G401 (cell line): ENCODE data around the gene TRPC4. TPM values are rescaled to one million over a fixed set of nuclear protein-coding genes. Genes with fewer than 3 reads are reported as not detected.
A peak's percentile ranks its signal among the peaks of the same experiment; 100 is the strongest.
"Not testable (repeated sequence)": the region's sequence is repeated elsewhere in the genome, so short reads cannot be mapped to it uniquely, and the experiment has no call there.

Experiments used
- DNase-seq: peaks from one replicate; pipeline ENCODE4 v3.0.0-alpha.2; 2015; ENCODE audit warnings: low spot score
- in situ Hi-C: cut with HindIII; loops from 2 replicates; pipeline ENCODE4 v1.10.0; 2016; ENCODE audit warnings: low sequenced_read_pairs, mixed read lengths
- total RNA-seq: library from RNA; depleted of rRNA; stranded (reverse); fragments of >200 nt; shearing (Covaris generic); gene quantifications from 2 replicates; pipeline ENCODE4 v1.2.3, GENCODE V29; 2014

TRPC4 gene
- total RNA-seq, 1 experiment from 2014 or later, result not detected

DNA sequence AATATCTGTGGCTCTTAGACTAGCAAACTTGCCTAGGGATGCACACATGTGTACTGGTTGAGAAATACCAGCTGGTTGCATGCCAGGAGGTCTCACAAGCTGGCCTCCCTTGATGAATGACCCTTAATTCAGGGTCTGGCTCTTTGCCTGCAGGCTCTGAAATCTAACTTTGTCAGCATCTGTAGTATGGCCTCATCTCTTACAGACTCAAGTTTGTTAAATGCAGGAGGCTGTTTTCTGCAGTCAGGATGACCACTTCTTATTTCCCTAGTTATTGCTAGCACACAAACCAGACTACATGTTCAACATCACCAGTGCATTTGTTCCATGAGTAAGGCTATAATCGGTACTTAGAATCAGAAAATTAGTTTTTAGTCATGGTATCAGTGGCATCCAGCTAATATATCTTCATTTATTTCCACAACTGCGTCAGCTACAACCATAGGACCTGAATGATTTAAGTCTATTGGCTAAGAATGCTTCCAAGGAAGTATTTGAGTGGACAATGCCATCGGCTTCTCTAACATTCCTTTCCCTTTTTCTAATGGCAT lies 247.7 kb downstream of the TRPC4 start:
- DNase-seq, result no peak
- in situ Hi-C loops, result no loop called here

DNA sequence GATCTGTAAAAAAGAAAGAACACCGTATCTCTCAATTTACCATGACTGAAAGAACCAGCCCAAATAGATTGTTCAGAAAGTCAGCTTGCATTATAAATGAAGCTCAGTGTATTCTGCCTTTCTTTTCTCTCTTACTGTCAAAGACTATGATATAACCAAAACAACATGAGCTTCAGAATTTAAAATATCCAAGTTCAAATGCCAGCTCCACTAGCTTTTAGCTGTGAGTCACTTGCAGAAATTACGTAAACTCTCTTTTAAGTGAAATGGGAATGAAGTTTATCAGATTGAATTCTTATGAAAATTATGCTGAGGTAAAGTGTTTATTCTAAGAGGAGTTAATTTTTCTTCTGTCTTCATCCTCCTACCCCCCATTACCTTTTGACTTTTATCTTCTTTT lies 251.0 kb downstream of the TRPC4 start:
- DNase-seq, result no peak
- in situ Hi-C loops, result no loop called here

- no peak for DNase-seq
- in situ Hi-C loops, result no loop called here
Measured at GRCh38 chr13:37617173-37617572, 252.4 kb downstream of the TRPC4 start.

DNA sequence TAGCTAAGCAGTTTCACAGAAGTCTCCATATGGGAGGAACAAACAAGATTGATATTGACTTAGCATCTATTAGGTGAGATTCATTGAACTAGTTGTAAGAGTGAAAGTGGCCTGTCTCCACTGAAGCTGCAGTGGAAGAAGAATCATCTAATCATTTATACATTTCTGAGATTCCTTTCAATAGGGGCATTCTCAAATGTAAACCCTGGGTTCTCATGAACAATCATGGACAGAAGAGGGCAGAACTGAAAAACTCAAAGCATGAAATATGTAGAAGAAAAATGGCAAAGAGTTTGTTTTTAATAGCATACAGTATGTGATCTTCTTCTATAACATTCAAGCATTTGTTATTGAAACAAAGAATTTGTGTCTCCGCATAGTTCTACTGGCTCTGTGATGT lies 253.4 kb downstream of the TRPC4 start:
- no peak for DNase-seq
- in situ Hi-C loops, result no loop called here

GRCh38 chr13:37615276-37615675 lies 254.3 kb downstream of the TRPC4 start:
- in situ Hi-C loops, result no loop called here
- DNase-seq, result no peak

GRCh38 chr13:37613638-37614037 lies 255.9 kb downstream of the TRPC4 start:
- no peak for DNase-seq
- in situ Hi-C loops, result no loop called here

DNA sequence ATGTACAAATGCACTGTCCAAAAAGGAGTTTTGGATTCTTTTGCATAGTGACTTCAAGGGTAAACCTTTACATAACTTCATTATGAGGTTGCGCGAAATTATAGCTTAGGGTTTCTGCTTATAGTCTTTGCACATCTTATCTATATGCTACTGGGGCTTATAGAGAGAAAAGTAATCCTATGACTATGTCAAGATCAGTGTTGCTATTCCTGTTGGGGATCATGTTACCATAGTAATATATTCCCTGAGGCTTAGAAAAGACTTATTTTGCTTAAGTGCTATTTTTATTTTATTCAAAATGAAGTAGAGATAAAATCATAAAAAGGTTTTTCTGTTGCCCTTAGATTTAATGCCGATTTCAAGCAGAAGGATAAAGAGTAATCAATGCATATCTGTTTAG lies 256.3 kb downstream of the TRPC4 start:
- in situ Hi-C loops, result no loop called here
- no peak for DNase-seq

DNA sequence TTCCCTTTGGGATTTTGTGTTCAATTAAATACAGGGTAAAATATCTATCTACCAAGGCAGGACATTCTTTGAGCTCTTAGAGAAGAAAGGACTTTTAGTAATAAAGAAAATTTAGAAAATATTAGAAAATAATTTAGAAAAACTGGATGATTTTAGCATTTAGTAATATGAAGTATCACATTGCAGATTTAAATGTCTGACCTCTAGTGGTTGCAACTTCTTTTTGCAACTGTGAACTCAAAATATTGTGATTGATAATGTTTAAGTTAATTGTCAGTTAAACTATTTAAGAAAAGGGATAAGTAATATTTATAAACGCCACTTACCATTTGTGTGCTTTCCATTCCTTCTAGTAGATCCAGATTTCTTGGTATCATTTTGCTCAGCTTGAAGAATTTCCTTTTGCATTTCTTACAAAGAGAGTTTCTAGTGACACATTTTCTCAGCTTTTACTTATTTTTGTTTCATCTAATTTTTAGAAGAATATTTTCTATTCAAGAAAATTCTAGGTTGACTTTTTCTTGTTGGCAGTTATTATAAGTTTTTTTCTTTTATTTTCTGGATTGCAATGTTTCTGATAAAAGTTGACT lies 260.7 kb downstream of the TRPC4 start:
- in situ Hi-C loops, result no loop called here
- DNase-seq, result no peak

DNA sequence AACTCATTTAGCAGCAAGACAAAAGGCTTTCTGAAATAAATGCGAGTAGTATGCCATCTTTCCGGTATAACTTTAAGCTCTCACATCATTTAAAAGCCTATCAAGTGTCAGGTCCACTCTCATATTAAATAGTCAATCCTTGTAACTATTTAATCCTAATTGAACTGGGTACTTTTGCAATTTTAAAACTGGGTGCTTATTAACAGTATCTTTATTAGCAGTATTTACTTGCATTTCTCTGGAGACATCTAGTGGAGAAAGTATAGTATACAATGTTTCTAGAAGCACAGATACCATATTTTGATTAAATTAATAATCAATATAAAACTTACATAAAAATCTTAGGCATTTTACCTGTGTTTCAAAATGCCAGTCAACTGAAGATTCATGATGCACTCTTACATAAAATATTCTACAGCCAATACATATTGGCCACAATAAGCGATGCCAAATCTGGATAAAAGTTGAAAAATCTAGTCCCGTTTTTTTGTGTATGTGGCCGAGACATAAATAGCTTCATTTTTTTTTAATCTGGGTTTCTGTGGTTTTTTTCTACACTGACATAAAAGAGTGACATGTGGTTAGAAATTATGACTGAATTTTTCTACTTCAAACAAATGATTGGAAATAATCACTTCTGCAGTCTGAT lies 266.7 kb downstream of the TRPC4 start:
- in situ Hi-C loops, result no loop called here
- no peak for DNase-seq

GRCh38 chr13:37601648-37602440 lies 267.7 kb downstream of the TRPC4 start:
- in situ Hi-C loops, result no loop called here

GRCh38 chr13:37599519-37599918 lies 270.1 kb downstream of the TRPC4 start:
- in situ Hi-C loops, result no loop called here

More at GRCh38 chr13:37601648-37602440, 267.7 kb downstream of the TRPC4 start:
- DNase-seq, result no peak

GRCh38 chr13:37598597-37598996 lies 271.0 kb downstream of the TRPC4 start, which contains the start of gene POSTN:
Gene POSTN, minus strand, starts transcription at chr13:37598768. Its CDS starts 42 bp downstream, at chr13:37598726.
- in situ Hi-C loops, result no loop called here
- no peak for DNase-seq

More at GRCh38 chr13:37599519-37599918, 270.1 kb downstream of the TRPC4 start:
- DNase-seq, result no peak

- DNase-seq, result no peak
- in situ Hi-C loops, result no loop called here
Measured at GRCh38 chr13:37597477-37598025, 272.0 kb downstream of the TRPC4 start.

DNA sequence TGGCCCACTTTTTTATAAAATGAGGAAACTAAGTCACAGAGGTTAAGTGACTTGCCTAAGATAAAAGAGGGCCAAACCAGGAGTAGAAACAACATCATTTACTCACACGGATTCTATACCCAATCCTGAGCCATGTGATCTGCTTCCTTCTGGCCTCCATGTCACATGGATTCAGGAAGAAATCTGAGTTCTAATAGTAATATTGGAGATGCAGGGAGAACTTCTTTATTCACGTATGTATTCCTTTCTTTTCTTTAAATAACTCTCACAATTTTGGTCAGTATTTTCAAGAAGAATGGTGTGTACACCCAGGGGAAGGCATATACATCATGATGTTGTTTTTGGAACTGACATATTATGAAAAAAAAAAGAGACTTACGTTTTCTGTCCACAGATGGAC lies 272.8 kb downstream of the TRPC4 start:
- no peak for DNase-seq
- in situ Hi-C loops, result no loop called here

DNA sequence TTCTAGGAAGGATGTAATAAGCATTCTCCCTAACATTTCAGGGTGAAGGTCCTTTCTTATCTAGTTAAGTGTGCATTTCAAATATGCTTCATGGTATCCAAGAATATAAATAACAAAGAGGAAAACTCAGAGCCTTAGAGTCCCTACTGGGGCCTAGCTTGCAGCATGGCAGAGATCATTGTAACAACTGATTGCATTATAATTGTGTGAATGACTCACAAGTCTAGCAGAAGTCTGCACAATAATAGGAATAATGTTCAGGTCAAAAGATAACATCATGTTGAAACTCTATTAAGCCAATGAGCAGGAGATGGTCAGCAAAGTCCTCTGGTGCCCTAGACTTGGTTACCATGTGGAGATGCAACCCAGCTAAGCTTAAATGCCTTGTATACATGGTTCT lies 274.4 kb downstream of the TRPC4 start:
- no peak for DNase-seq
- in situ Hi-C loops, result no loop called here

DNA sequence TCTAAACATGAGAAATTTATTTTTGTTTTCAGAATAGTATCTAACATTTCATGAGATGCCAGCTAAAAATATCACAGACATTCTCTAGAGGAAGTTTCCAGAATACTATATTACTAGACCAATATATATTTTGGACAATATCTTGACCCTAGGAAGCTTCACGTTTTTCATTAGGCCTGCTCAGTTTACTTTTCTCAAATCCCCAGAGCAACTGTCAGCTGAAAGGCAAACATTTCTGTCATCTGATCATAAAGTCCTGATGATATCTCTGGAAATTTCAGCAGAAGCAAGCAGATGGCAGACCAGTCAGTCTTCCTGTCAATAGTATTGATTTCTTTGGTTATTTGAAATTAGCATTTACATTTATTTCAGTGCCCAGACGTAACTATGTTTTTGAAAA lies 275.0 kb downstream of the TRPC4 start:
- DNase-seq, result no peak
- in situ Hi-C loops, result no loop called here

- DNase-seq, in situ Hi-C loops: not testable (repeated sequence)
Measured at GRCh38 chr13:37589381-37589780, 280.2 kb downstream of the TRPC4 start.

DNA sequence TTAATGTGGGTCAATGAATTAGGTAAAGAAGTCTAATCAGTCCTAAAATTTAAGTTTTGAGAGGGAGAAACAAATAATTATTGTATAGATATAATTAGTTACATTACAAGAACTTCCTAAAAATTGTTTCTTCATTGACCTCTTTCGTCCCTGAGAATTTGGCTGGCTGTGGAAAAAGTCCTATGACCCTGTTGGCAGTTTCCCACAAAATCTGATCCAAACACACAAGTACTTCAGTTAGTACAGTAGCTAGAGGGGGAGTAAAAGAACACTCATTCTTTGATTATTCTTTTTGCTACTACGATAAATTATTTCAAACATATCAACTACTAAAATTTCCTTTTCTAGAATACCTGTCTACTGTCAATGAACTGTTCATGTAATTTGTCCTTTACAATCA lies 282.3 kb downstream of the TRPC4 start:
- in situ Hi-C loops, result no loop called here
- peak; percentile 12 for DNase-seq
